Activated CD8-positive, alpha-beta memory T cell treated with anti-CD3 and anti-CD28 coated beads, Interleukin-2, amount 50 U/mL, for 1 hour (primary cell): Measurements from ENCODE around the gene TECR.
A peak's percentile ranks its signal among the peaks of the same experiment; 100 is the strongest.
"Not testable (repeated sequence)": the region's sequence is repeated elsewhere in the genome, so short reads cannot be mapped to it uniquely, and the experiment has no call there.

Source experiments
- DNase-seq: peaks from one replicate; pipeline ENCODE4 v3.0.0-alpha.2; 2020; ENCODE audit errors: extremely low read depth

Gene TECR

GRCh38 chr19:14561847-14562351 is 32.5 kb downstream of the TECR start:
- no peak for DNase-seq

- no peak for DNase-seq
Measured at GRCh38 chr19:14562660-14563589, 33.5 kb downstream of the TECR start.

GRCh38 chr19:14563590-14563926 is 34.2 kb downstream of the TECR start:
- no peak for DNase-seq

- DNase-seq, result no peak
Measured at GRCh38 chr19:14563989-14564651, 34.7 kb downstream of the TECR start.

- not testable (repeated sequence) for DNase-seq
Measured at GRCh38 chr19:14564652-14565297, 35.4 kb downstream of the TECR start.

GRCh38 chr19:14565298-14565679 is 35.9 kb downstream of the TECR start:
- DNase-seq, result no peak

- no peak for DNase-seq
Measured at GRCh38 chr19:14565765-14566711, 36.6 kb downstream of the TECR start.

- DNase-seq, result no peak
Measured at GRCh38 chr19:14566712-14567077, 37.3 kb downstream of the TECR start.

GRCh38 chr19:14567079-14567478 is 37.7 kb downstream of the TECR start:
- no peak for DNase-seq

GRCh38 chr19:14570864-14571527 is 41.6 kb downstream of the TECR start:
- no peak for DNase-seq

GRCh38 chr19:14571695-14572490 is 42.5 kb downstream of the TECR start, which contains the start of gene NDUFB7:
Gene NDUFB7 (minus strand): TSS chr19:14572066. CDS start chr19:14572000, 66 bp downstream.
- DNase-seq, result peak; percentile 76

- no peak for DNase-seq
Measured at GRCh38 chr19:14575428-14575980, 46.1 kb downstream of the TECR start.

GRCh38 chr19:14576363-14576762 is 47.0 kb downstream of the TECR start:
- DNase-seq, result no peak

- DNase-seq, result no peak
Measured at GRCh38 chr19:14577264-14577663, 47.9 kb downstream of the TECR start.

GRCh38 chr19:14577885-14578427 is 48.6 kb downstream of the TECR start:
- DNase-seq, result no peak

- DNase-seq, result no peak
Measured at GRCh38 chr19:14580623-14581237, 51.3 kb downstream of the TECR start.

GRCh38 chr19:14582894-14583340 is 53.5 kb downstream of the TECR start, which contains the start of gene CLEC17A:
Gene CLEC17A (plus strand): TSS chr19:14583084. CDS start chr19:14583161, 77 bp downstream.
- no peak for DNase-seq

- not testable (repeated sequence) for DNase-seq
Measured at GRCh38 chr19:14584372-14584771, 55.0 kb downstream of the TECR start.

GRCh38 chr19:14585187-14585586 is 55.8 kb downstream of the TECR start:
- DNase-seq, result not testable (repeated sequence)
